GM19099 (cell line): ENCODE results near the gene SEC14L1.

ENCODE experiments used
- POLR2A ChIP-seq: IDR thresholded peaks from 3 replicates; pipeline ENCODE4 v1.6.1; 2011; ENCODE audit warnings: low read depth; ENCODE audit not compliant: insufficient read length; ENCODE audit errors: extremely low read depth

SEC14L1 gene

DNA sequence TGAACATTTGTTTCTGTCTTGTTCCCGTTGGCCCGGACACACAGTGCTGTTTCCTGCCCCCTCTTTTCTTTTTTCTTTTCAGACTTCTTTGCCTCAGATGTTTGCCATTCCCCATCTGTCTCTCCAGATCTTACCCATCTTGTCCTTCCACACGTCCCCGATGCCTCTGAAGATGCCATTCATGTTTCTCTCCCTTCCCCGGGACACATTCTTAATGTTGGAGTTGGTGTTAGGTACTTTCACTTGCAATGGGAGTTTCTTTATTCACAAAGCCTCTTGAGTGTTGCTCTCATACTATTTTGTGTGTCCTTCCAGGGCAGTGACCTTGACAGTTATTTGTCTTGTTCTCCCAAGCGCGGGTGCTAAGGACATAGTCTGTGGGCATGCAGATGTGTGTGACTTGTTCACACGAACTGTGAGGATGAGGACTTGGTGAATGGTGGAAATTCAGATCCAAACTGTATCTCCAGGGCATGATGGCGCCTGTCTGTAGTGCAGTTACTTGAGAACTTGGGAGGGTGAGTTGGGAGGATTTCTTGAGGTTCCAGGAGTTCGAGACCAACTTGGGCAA lies 8.3 kb downstream of the SEC14L1 start:
- TF ChIP-seq POLR2A: no peak

- TF ChIP-seq POLR2A: no peak
Observed at GRCh38 chr17:77150196-77150595, 9.4 kb downstream of the SEC14L1 start.

DNA sequence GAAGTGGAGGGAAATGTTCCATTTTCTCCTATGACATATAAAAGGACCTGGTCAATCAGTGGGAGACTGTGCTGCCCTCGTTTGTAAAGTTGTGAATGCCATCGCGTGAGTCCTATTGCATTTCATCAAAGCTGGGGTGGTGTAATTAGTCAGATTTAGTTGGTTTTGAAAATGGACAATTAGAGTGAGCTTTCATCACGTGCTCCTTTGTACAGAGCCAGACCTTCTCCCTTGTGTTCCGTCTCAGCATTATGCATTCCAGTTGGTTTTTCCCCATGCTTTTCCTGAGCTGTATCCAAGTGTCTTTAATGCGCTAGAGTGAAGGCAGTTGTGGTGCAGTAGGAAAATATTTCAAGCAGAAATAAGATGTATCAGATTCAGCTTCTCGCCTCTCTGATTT lies 10.4 kb downstream of the SEC14L1 start:
- no peak for TF ChIP-seq POLR2A

DNA sequence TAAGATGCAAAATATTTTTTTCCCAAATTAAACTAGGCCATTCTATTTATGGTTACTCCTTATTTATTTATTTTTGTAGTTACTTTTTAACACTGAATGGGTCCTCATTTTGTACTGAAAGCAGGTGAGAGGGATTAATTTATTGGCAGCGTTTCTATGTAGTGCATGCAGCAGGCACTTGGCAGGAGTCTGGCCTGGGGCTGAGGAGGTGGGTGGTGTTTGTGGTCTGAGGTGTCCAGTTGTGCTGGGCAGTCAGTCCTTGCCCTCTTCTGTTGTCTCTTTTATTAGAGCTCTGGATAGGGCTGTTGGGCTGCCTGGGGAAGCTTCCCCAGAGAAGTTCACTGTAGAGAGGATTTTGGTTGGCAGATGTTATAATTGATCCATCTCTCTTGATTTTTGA lies 12.7 kb downstream of the SEC14L1 start:
- TF ChIP-seq POLR2A: no peak

DNA sequence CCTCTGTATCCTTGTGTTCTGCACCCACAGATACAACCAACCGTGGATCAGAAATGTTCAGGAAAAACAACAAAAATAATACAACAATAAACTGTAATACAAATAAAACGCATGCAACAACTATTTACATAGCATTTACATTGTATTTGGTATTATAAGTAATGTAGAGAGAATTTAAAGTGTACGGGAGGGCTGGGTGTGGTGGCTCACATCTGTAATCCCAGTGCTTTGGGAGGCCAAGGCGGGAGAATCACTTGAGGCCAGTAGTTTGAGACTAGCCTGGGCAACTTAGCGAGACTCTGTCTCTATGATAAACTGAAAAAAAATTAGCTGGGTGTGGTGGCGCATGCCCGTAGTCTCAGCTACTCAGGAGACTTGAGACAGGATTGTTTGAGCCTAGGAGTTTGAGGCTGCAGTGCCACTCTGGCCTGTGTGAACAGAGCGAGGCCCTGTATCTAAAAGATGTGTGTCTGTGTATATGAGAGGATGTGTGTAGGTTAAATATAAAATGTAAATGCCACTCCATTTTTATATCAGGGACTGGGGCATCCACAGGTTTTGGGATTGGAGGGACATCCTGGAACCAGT lies 13.3 kb downstream of the SEC14L1 start:
- TF ChIP-seq POLR2A: no peak

- no peak for TF ChIP-seq POLR2A
Observed at GRCh38 chr17:77155125-77155524, 14.4 kb downstream of the SEC14L1 start.

DNA sequence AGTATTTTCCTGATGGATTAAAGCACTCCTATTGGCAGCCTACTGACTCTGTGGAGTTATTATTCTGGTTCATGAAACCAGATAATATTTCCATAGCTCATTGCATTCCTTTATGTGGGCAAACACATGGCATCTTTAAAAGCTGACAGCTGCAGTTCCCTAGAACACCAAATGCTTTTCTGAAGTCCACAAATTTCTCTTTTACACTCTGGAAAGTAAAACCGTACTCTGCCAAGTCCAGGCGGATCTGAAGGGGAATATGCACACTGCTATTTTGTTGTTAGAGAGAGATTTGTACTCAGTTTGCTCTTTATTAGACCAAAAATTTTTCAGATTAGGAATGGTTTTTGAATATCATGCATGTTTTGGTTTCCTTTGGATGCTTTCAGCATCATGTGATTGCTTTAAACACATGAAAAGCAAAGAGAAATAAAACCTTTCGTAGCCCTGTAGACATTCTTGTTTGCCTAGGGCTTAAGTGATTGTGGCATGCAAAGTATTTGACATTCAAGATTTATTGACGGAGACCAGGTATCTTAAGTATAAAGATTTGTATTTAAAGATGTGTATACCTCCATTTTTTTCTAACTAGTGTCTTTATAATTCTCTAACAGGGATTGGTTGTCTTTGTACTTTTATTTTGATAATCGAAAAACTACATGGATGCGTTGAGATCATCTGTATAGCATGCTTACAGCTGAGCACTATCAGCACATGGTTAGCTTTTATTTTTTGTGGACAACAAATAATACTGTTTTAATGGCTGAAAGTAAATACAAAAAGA lies 19.5 kb downstream of the SEC14L1 start:
- no peak for TF ChIP-seq POLR2A

DNA sequence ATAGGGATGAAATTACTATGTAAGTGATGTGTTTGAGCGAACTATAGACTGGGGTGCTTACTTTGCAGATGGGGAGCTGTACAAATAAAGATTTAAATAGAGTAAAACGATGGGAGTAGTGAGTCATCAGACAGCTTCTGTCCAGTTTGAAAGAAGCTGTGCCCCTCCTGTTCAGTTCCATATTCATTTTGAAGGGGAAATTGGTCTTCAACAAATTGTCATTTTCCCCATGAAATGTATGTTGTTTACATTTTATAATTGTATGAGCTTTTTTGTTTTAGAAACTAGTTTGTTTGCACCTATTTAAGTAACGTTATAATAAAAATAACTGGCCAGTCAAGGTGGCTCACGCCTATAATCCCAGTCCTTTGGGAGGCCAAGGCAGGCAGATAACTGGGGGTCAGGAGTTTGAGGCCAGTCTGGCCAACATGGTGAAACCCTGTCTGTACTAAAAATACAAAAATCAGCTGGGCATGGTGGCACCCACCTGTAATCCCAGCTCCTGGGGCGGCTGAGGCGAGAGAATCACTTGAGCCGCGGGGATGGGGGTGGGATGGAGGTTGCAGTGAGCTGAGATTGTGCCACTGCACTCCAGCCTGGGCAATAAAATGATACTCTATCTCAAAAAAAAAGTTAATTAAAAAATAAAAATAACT lies 20.2 kb downstream of the SEC14L1 start:
- TF ChIP-seq POLR2A: no peak

- TF ChIP-seq POLR2A: no peak
Observed at GRCh38 chr17:77161953-77162352, 21.2 kb downstream of the SEC14L1 start.

DNA sequence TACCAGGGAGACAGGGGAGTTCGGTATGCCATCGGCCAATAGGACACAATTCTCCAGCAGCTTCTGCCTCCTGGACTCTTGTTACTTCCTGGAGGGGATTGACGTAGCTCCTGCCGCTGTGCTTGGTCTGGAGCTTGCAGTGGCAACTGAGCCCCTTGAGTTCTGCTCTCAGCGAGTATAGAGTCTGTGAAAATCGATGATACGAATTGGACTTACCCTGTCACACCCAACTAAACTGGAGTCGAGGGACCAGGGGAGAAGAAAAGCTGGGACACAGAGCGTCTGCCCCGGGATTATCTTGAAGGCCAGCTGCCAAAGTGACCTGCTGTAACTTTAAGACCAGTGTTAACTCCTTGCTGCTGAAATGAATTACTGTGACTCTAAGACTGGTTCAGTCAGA lies 22.2 kb downstream of the SEC14L1 start:
- TF ChIP-seq POLR2A: no peak

DNA sequence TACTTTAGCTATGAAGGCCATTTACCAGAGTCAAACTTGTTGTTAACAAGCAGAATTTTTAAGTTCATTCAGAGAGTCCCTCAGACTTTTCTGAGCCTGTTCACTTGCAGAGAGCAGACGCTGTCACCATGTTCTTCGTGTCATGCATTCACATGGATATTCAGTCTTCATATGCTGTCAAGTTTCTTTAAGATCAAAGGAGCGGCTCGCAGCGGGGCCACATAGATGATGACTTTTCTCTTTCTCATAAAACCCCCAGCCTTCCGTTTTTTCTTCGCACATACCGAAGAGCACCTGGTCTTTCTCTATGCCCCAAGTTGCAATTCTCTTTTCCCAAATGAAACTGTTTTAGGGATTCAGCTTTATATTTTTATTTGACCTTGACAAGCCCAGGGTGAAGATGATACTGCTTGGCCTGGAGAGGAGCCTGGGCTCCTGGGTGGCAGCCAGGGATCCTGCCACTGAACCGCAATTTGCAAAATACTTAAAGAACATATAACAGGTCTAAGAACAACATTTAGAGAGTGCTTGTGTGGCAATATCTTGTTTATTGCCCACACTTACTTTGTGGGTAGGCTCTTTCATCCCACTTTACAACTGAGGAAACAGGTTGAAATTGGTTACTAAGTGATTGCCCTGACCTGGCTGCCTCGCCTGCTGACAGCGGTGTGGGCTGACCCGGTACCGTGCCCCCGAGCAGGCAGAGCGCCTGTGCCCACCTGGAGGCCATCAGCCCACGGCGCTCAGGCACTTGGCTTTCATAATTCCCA lies 22.9 kb downstream of the SEC14L1 start:
- TF ChIP-seq POLR2A: no peak

- TF ChIP-seq POLR2A: no peak
Observed at GRCh38 chr17:77164483-77165091, 23.8 kb downstream of the SEC14L1 start.

- no peak for TF ChIP-seq POLR2A
Observed at GRCh38 chr17:77165577-77165976, 24.8 kb downstream of the SEC14L1 start.

DNA sequence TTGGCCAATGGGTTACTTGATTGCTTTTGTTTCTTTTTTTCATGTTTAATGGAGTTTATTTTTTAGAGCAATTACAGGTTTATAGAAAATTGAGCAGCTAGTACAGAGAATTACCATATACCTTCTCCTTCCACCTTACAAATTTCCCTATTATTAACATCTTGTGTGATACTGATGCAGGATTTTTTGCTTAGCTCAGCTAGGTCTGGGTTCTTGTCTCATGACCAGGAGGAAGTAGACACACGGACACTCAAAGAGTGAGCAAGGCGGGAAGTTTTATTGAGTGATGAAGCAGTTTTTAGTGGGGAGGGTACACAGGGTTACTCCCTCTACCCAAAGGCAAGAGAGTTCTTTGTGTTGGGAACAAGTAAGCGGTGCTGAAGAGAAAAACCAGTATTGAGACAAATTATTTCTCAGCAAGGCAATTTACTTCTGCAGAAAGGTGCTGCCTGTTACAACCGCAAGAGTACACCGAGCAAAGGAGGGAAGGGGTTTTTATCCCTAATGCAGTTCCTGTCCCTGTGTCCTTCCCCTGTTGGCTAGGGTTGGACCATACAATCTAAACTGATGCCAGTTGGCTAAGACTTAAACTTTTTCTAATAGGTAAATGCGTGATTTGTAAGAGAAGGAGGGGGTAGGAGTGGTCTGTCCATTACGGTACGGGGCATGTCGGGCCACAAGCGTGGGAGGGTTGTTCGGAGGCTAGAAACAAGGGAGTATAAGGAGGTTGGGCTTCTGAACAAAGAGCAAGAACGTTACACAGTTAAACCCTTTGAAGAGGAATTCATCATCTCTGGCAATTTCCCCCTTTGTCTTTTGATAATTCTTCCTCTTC lies 26.9 kb downstream of the SEC14L1 start:
- no peak for TF ChIP-seq POLR2A
